Renal cortex interstitium (tissue), 11 donors: ENCODE data around the gene EFEMP2. TPM values are rescaled to one million over a fixed set of nuclear protein-coding genes. Genes with fewer than 3 reads are reported as not detected.

Source experiments
- DNase-seq, 11 donors: peaks; one replicate each; pipeline ENCODE4 v3.0.0-alpha.2; 2013; ENCODE audit warnings: low read depth in 9 of 11, low spot score in 4 of 11; ENCODE audit errors: extremely low read depth in 1 of 11
- polyA plus RNA-seq, 3 donors: library from polyadenylated mRNA; unstranded; fragments of 120-200 nt; gene quantifications; one replicate each; pipeline ENCODE4 v1.2.1, GENCODE V29; 2013; ENCODE audit not compliant: insufficient read length in 3 of 3

The EFEMP2 gene
- polyA plus RNA-seq, 3 donors = 87.9 to 129 (median 127) TPM

DNA sequence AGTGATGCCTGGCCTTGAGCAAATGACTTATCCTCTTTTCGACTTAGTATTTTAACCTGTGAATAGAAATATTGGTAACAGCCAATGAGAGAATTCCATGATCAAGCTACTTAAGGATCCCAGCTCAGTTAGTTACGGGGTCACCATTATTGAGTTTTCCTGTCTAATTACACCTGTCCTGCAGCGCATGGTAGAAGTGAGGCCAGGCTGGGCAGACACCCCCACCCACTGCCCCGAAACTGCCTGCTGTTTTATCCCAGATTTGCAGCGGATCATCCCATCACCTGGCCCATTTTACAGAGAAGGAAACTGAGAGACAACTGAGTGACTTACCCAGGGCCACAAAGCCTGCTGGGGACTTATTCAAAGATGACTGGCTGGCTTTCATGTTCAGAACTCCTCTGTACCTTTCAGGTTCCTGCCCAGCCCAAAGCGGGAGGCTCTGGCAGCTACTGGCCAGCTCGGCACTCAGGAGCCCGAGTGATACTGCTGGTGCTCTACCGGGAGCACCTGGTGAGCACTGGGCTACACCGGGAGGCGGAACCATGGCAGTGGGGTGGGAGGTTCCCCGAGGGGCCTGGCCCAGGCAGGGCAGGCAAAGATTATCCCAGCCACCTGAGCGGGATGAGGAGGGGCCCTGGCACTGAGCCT is 10.9 kb downstream of the EFEMP2 start:
- DNase-seq = no peak

GRCh38 chr11:65861165-65861505 is 11.5 kb downstream of the EFEMP2 start:
- DNase-seq = no peak

- peak; percentile 88 to 98 (median 95) for DNase-seq
Measured at GRCh38 chr11:65860278-65861164, 12.1 kb downstream of the EFEMP2 start, which contains the start of gene MUS81. Gene MUS81 (plus strand): TSS chr11:65860433. CDS start chr11:65860754, 321 bp downstream.

- DNase-seq = no peak
Measured at GRCh38 chr11:65859812-65860277, 12.8 kb downstream of the EFEMP2 start.

- peak; percentile 86 to 98 (median 96) for DNase-seq
Measured at GRCh38 chr11:65859095-65859811, 13.3 kb downstream of the EFEMP2 start.

GRCh38 chr11:65858681-65859087 is 13.9 kb downstream of the EFEMP2 start:
- DNase-seq = peak in 1 of 11 donors; percentile 30

DNA sequence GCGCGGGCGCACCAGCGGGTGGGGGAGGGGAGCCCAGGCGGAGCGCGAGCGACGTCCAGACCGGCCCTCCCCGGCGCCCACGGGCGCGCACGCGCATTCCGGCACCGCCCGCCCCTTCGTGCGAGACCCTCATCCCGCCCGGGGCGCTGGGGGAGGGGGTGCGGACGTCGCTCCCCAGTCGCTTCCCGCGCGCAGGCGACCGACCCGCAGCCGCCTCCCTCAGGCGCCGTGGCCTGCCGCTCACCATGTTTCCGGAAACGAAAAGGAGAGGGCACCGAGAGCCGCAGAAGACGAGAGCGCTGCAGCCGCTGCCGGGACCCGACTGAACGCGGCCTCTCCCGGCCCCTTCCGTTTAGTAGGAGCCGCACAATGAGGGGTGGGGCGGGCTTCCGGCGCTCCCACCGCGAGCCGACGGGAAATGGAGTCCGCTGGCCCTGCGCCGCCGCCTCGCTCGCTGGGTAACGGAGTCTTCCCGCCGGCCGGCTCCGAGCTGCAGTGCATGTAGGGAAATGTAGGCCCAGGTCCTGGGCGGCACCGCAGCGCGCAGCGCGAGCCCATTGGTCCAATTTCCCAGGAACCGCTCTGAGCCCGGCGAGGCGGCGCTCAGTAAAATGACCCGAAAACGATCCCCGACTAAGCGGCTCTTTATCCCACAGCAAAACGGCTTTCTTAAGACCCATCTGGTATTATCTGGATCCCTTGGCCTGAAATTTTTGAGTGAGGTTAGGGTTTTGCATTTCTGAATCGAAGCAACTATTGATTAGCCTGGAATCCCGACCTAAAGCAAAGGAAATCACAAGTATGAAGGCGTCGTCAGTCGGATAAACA is 14.5 kb downstream of the EFEMP2 start, which contains the start of gene CFL1:
CFL1 (minus strand) TSS at position 328 of the 828 bp plus-strand sequence; CDS start at position 247, 81 bp downstream.
- DNase-seq = peak; percentile 84 to 97 (median 95)

DNA sequence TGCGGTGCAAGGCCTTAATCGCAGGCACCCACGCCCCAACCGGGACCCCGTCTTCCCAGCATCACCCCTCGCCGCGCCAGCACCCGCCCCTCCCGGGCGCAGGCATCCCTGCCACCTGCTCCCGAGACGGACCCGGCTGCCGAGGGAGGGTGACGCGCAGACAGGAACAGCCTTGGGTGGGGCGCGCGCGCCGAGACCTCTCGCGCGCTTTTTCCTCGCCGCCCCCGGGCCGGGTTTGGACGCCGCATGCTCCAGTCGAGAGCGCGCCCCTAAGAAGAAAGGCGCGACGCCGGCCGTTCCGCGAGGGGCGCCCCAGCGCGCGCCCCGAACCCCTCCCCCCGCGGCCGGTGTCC is 15.1 kb downstream of the EFEMP2 start:
- DNase-seq = no peak

DNA sequence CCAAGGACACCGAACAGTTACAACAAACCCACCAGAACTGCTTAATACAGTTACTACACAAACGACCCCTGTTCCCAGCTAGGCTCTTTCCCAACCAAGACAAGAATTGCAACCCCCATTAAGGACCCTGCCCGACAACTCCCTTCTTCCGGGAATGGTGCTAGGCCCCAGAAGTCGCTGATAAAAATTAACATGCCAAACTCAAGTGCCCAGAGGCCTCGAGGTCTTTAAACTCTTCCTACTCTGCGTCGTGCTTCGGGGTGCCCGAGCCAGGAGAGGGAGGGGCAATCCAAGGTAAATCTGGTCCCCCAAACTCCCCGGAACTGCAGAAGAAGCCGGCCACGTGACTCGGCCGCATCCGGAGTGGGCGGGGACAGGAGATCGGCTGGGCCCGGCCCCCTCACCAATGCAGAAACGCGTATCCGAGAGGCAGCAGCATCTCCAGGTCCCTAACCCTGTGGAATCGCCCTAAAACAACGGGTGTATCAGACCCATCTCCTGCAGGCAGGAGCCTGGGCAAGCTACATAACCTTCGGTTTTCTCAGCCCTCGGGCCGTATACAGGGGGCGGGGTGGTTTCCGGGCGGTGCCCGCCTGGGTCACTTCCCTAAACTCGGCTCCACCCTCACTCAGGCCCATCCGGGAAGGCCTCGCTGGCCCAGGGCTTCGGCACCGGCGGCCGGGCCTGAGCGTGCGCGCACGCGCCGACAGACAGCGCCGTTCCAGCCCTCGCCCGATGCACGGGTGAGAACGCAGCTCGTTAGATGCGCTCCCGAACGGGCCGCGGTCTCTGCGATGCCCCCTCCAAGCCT is 15.7 kb downstream of the EFEMP2 start:
- DNase-seq = peak in 2 of 11 donors; percentile 39 to 43

- DNase-seq = no peak
Measured at GRCh38 chr11:65855927-65856363, 16.7 kb downstream of the EFEMP2 start.

GRCh38 chr11:65854852-65855837 is 17.5 kb downstream of the EFEMP2 start:
- DNase-seq = no peak

GRCh38 chr11:65854161-65854592 is 18.4 kb downstream of the EFEMP2 start:
- DNase-seq = no peak

GRCh38 chr11:65853246-65853979 is 19.2 kb downstream of the EFEMP2 start:
- no peak for DNase-seq

DNA sequence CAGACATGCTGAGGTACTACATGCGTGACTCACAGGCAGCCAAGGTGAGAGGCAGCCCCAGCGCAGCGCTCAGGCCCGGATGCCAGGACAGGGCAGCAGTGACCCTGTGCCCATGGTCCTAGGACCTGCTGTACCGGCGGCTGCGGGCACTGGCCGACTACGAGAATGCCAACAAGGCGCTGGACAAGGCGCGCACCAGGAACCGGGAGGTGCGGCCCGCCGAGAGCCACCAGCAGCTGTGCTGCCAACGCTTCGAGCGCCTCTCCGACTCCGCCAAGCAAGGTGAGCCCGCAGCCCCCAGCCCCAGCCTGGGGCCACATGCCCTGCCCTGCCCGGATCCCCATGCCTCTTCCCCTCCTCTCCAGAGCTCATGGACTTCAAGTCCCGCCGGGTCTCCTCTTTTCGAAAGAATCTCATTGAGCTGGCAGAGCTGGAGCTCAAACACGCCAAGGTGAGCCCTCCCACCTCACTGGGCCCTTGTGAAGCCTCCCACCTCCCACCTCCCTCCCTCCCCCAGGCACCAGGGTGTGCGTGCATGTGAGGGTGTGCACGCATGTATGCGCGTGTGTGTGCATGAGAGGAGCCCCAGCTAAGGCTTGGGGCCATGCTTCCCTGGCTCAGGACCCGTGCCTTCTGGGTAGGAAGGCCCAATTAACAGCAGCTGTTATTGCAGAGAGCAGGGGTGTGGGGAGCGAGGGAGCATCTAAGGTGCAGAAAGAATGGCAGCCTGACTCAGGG is 19.9 kb downstream of the EFEMP2 start:
- no peak for DNase-seq

DNA sequence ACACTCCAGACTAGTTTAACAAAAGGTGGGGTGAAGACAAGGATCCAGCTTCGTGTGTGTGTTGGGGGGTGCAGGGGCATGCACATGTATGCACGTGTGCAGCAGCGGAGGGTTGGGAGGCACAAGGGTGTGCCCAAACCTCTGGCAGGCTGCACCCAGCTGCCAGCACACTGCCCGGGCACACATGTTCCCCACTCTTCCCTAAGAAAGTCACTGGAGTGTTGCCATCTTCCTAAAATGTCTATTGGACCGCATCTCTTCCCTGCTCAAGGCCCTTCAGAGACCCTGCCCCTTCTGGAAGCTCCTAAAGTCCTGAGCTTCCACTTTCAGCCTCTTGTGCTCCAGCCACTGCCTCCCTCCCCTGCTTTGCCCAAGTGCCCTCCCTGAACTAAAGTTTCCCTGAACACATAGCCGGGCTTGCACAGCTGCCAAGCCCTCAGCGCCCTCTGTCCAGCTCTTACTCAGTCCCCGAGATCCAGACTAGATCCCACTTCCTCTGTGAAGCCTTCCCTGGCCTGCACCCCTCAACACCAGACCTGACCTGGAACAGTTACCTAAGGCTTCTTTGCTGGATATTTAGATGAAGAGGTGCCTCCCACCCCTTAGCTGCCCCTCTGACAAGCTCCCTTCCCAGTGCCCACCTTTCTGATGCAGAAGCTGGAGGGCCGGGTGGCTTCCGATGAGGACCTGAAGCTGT is 20.6 kb downstream of the EFEMP2 start:
- no peak for DNase-seq
